WTC11 (cell line): ENCODE data around the gene MYOCOS. TPM values are rescaled to one million over a fixed set of nuclear protein-coding genes. Genes with fewer than 3 reads are reported as not detected.

Source experiments
- ATAC-seq: fragments of 200-7000 bp; cut with Tn5 transposase; 2 replicates; pipeline ENCODE4 v1.10.0; 2021; ENCODE audit warnings: mild to moderate bottlenecking, moderate library complexity
- CTCF ChIA-PET: fragments of 300-600 bp; sonication (Branson Sonifier 250); formaldehyde crosslinking; loops from one replicate; lab custom pipeline; 2021; ENCODE audit warnings: antibody characterized with exemption; lab: Charles Lee
- POLR2A ChIA-PET: fragments of 350-600 bp; sonication (Branson Sonifier 250); formaldehyde crosslinking; loops from one replicate; lab custom pipeline; 2021; ENCODE audit warnings: antibody characterized with exemption; lab: Charles Lee
- DNase-seq: peaks from one replicate; pipeline ENCODE4 v3.0.0; 2021; ENCODE audit warnings: low spot score
- H3K27ac Mint-ChIP-seq: 2 replicates; pipeline ENCODE4 v1.8.0; 2021; ENCODE audit warnings: mixed read lengths
- H3K27me3 Mint-ChIP-seq: 2 replicates; pipeline ENCODE4 v1.8.0; 2021; ENCODE audit warnings: low read depth, mild to moderate bottlenecking, moderate library complexity, mixed read lengths
- H3K36me3 Mint-ChIP-seq: 2 replicates; pipeline ENCODE4 v1.8.0; 2021; ENCODE audit warnings: mixed read lengths
- H3K4me1 Mint-ChIP-seq: 2 replicates; pipeline ENCODE4 v1.8.0; 2022; ENCODE audit warnings: mixed read lengths
- H3K4me3 Mint-ChIP-seq: 2 replicates; pipeline ENCODE4 v1.8.0; 2021; ENCODE audit warnings: mild to moderate bottlenecking, moderate library complexity, mixed read lengths
- H3K9me3 Mint-ChIP-seq: 2 replicates; pipeline ENCODE4 v1.8.0; 2021; ENCODE audit warnings: mixed read lengths
- ERG ChIP-seq: fragments of 250-450 bp; sonication (Bioruptor Pico); IDR thresholded peaks from 2 replicates; pipeline ENCODE4 v1.8.0; 2021; ENCODE audit warnings: mild to moderate bottlenecking
- FOXJ3 ChIP-seq: sonication (generic); formaldehyde crosslinking; IDR thresholded peaks from 2 replicates; pipeline ENCODE4 v1.9.0; 2021; ENCODE audit warnings: missing genetic modification reagents, mild to moderate bottlenecking, borderline replicate concordance
- GTF2I ChIP-seq: fragments of 250-450 bp; sonication (Bioruptor Pico); conservative IDR thresholded peaks from 2 replicates; pipeline ENCODE4 v1.4.0; 2021; ENCODE audit warnings: mild to moderate bottlenecking
- IRF1 ChIP-seq: sonication (generic); formaldehyde crosslinking; IDR thresholded peaks from 2 replicates; pipeline ENCODE4 v1.8.0; 2023; ENCODE audit warnings: missing genetic modification reagents
- MLX ChIP-seq: sonication (generic); formaldehyde crosslinking; IDR thresholded peaks from 2 replicates; pipeline ENCODE4 v1.8.1; 2023; ENCODE audit warnings: mild to moderate bottlenecking, missing genetic modification reagents, moderate library complexity
- NFE2L1 ChIP-seq: sonication (generic); formaldehyde crosslinking; IDR thresholded peaks from 2 replicates; pipeline ENCODE4 v1.8.1; 2023; ENCODE audit warnings: missing genetic modification reagents
- NFYB ChIP-seq: sonication (generic); formaldehyde crosslinking; conservative IDR thresholded peaks from 2 replicates; pipeline ENCODE4 v1.8.0; 2022; ENCODE audit warnings: low read depth, missing genetic modification reagents
- RORB ChIP-seq: fragments of 250-450 bp; sonication (Bioruptor Pico); IDR thresholded peaks from 2 replicates; pipeline ENCODE4 v1.9.0; 2021; ENCODE audit warnings: mild to moderate bottlenecking
- STAT6 ChIP-seq: sonication (generic); formaldehyde crosslinking; conservative IDR thresholded peaks from 2 replicates; pipeline ENCODE4 v1.8.1; 2023; ENCODE audit warnings: mild to moderate bottlenecking, low read depth, missing genetic modification reagents, moderate library complexity
- USF1 ChIP-seq: sonication (generic); formaldehyde crosslinking; IDR thresholded peaks from 2 replicates; pipeline ENCODE4 v1.8.0; 2022; ENCODE audit warnings: mild to moderate bottlenecking, missing genetic modification reagents
- ZNF232 ChIP-seq: sonication (generic); formaldehyde crosslinking; IDR thresholded peaks from 2 replicates; pipeline ENCODE4 v1.8.0; 2022; ENCODE audit warnings: mild to moderate bottlenecking, missing genetic modification reagents
- ZNF281 ChIP-seq: sonication (generic); formaldehyde crosslinking; IDR thresholded peaks from 2 replicates; pipeline ENCODE4 v1.8.0; 2023; ENCODE audit warnings: mild to moderate bottlenecking, missing genetic modification reagents
- ZNF317 ChIP-seq: sonication (generic); formaldehyde crosslinking; IDR thresholded peaks from 2 replicates; pipeline ENCODE4 v1.8.1; 2023; ENCODE audit warnings: low read depth, mild to moderate bottlenecking, moderate library complexity, missing genetic modification reagents, borderline replicate concordance
- total RNA-seq: library from RNA; stranded (reverse); gene quantifications from 3 replicates; pipeline ENCODE4 v1.2.3, GENCODE V29; 2021
- TF ChIP-seq, protein P1 (sequence below): sonication (generic); formaldehyde crosslinking; IDR thresholded peaks from 2 replicates; pipeline ENCODE4 v1.8.1; 2022; ENCODE audit warnings: missing genetic modification reagents, borderline replicate concordance
- TF ChIP-seq, protein P2 (sequence below): sonication (generic); formaldehyde crosslinking; IDR thresholded peaks from 2 replicates; pipeline ENCODE4 v1.8.1; 2022; ENCODE audit warnings: low read depth, missing genetic modification reagents, borderline replicate concordance
- TF ChIP-seq, protein P3 (sequence below): sonication (generic); formaldehyde crosslinking; IDR thresholded peaks from 2 replicates; pipeline ENCODE4 v1.8.1; 2023; ENCODE audit warnings: mild to moderate bottlenecking, missing genetic modification reagents

MYOCOS gene
- total RNA-seq, 1 experiment from 2014 or later, result not detected

DNA sequence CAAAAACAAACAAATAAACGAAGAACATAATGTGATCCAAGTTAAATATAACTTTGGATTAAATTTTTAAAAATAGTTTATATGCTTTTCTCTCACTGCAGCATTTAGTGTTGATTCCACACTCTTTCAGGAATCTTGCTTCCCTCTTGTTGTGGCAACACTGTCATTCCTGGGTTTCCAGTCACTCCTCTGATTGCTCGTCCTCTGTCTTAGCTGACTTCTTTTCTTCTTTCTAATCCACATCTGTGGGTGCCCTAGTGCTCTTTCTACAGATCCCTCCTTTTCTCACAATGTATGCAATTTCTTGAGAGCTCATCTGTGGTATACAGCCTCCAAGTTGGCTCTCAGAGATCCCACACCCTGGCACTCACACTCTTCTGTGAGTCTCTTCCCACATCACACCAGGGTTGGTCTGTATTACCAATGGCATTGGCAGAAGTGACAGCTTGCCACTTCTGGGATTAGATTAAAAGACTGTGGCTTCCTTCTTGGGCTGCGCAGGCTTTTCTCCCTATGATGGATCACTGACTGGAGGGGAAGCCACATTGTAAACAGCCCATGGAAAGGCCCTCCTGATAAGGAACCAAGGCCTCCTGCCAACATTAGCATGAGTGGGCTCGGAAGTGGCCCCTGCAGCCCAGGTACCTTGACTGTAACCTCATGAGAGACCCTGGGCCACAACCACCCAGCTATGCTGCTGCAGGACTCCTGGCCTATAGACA, 42.0 kb downstream of the MYOCOS start:
- TF ChIP-seq ZNF317 (CRISPR knock-in tag) (no peak), NFYB (CRISPR knock-in tag) (no peak), NFE2L1 (no peak), STAT6 (CRISPR knock-in tag) (no peak), ZNF232 (CRISPR knock-in tag) (no peak), RORB (CRISPR knock-in tag) (no peak), FOXJ3 (CRISPR knock-in tag) (no peak), MLX (no peak), GTF2I (CRISPR knock-in tag) (no peak), ZNF281 (CRISPR knock-in tag) (no peak), IRF1 (CRISPR knock-in tag) (no peak), USF1 (no peak), ERG (CRISPR knock-in tag) (no peak)
- TF ChIP-seq, protein P1, sequence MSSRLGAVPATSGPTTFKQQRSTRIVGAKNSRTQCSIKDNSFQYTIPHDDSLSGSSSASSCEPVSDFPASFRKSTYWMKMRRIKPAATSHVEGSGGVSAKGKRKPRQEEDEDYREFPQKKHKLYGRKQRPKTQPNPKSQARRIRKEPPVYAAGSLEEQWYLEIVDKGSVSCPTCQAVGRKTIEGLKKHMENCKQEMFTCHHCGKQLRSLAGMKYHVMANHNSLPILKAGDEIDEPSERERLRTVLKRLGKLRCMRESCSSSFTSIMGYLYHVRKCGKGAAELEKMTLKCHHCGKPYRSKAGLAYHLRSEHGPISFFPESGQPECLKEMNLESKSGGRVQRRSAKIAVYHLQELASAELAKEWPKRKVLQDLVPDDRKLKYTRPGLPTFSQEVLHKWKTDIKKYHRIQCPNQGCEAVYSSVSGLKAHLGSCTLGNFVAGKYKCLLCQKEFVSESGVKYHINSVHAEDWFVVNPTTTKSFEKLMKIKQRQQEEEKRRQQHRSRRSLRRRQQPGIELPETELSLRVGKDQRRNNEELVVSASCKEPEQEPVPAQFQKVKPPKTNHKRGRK (CRISPR knock-in tag), result no peak
- TF ChIP-seq, protein P2, sequence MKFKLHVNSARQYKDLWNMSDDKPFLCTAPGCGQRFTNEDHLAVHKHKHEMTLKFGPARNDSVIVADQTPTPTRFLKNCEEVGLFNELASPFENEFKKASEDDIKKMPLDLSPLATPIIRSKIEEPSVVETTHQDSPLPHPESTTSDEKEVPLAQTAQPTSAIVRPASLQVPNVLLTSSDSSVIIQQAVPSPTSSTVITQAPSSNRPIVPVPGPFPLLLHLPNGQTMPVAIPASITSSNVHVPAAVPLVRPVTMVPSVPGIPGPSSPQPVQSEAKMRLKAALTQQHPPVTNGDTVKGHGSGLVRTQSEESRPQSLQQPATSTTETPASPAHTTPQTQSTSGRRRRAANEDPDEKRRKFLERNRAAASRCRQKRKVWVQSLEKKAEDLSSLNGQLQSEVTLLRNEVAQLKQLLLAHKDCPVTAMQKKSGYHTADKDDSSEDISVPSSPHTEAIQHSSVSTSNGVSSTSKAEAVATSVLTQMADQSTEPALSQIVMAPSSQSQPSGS (CRISPR knock-in tag), result no peak
- TF ChIP-seq, protein P3, sequence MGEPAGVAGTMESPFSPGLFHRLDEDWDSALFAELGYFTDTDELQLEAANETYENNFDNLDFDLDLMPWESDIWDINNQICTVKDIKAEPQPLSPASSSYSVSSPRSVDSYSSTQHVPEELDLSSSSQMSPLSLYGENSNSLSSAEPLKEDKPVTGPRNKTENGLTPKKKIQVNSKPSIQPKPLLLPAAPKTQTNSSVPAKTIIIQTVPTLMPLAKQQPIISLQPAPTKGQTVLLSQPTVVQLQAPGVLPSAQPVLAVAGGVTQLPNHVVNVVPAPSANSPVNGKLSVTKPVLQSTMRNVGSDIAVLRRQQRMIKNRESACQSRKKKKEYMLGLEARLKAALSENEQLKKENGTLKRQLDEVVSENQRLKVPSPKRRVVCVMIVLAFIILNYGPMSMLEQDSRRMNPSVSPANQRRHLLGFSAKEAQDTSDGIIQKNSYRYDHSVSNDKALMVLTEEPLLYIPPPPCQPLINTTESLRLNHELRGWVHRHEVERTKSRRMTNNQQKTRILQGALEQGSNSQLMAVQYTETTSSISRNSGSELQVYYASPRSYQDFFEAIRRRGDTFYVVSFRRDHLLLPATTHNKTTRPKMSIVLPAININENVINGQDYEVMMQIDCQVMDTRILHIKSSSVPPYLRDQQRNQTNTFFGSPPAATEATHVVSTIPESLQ (CRISPR knock-in tag), result no peak
- Mint-ChIP-seq H3K36me3 (no peaks in the 10 kb centered on the region), H3K27me3 (no peaks in the 10 kb centered on the region), H3K4me1 (peaks cover 11% of the 10 kb centered on the region), H3K4me3 (no peak overlapping the region), H3K27ac (no peak overlapping the region), H3K9me3 (peaks cover 16% of the 10 kb centered on the region; the same call in 1 of the 2 replicates)
- CTCF ChIA-PET, result interaction anchor here (0.8 to 2.1 kb wide), 3 partner anchors 9 to 19 kb away, joined by 6 to 7 read pairs (median 6); no protein-coding TSS in a partner anchor
- ATAC-seq (peak; percentile 27; the same call in 1 of the 2 replicates), DNase-seq (no peak)
- POLR2A ChIA-PET, result no interaction called here
